ENCODE measurements around the gene SLC6A13. TPM values are rescaled to one million over a fixed set of nuclear protein-coding genes. Genes with fewer than 3 reads are reported as not detected.

The SLC6A13 gene
- polyA plus RNA-seq, 1 donor (not counting 4 experiments of a cell fraction or from before 2014, with no cell fraction given): 0.33 TPM

- peaks cover 18% of the 10 kb centered on the region for H3K27me3 ChIP-seq (ENCODE audit: control insufficient read depth, extremely low read depth, insufficient read depth, low read length)
- H3K4me2 ChIP-seq (ENCODE audit: control insufficient read depth, extremely low read depth, insufficient read depth, low read depth, low read length): no peak overlapping the region
- no peak overlapping the region for H3K9ac ChIP-seq (ENCODE audit: control insufficient read depth, extremely low read depth, insufficient read depth, low read length)
- no peaks in the 10 kb centered on the region for H3K9me3 ChIP-seq (ENCODE audit: control insufficient read depth, low read depth, low read length)
- dilution Hi-C loops (cut with MboI; ENCODE audit: extremely low pct_ligation_motif_present, low sequenced_read_pairs): no loop called here
- H2AFZ ChIP-seq (ENCODE audit: control insufficient read depth, low read length): no peak overlapping the region
- DNase-seq (ENCODE audit: low read depth, low spot score) (no peak), FAIRE-seq (no peak)
- no peaks in the 10 kb centered on the region for H3K4me1 ChIP-seq (ENCODE audit: control insufficient read depth, extremely low read depth, insufficient read depth, low read length)
- no peaks in the 10 kb centered on the region for H4K20me1 ChIP-seq (ENCODE audit: control insufficient read depth, extremely low read depth, insufficient read depth, low read length)
- no peak overlapping the region for H3K27ac ChIP-seq (ENCODE audit: control insufficient read depth, insufficient read depth, low read length)
- H3K36me3 ChIP-seq (ENCODE audit: control insufficient read depth in 2 of 2, extremely low read depth in 1 of 2, insufficient read depth in 2 of 2, low read length in 2 of 2): no peaks in the 10 kb centered on the region
- no peaks in the 10 kb centered on the region for H3K9me1 ChIP-seq (ENCODE audit: control insufficient read depth, extremely low read depth, insufficient read depth, low read length)
- no peaks in the 10 kb centered on the region for H3K79me2 ChIP-seq (ENCODE audit: control insufficient read depth, insufficient read depth, low read length)
- no peak for TF ChIP-seq CTCF (optimal IDR thresholded peaks at IDR 0.05 in 1 of 3, IDR thresholded peaks at IDR 0.05 in 1 of 3, conservative IDR thresholded peaks at IDR 0.05 in 1 of 3; ENCODE audit: extremely low read depth in 1 of 3, insufficient read depth in 2 of 3, low read length in 3 of 3)
- no peak for TF ChIP-seq EZH2 (IDR thresholded peaks at IDR 0.05; ENCODE audit: low read length)
- H3K4me3 ChIP-seq (ENCODE audit: control insufficient read depth in 2 of 3, extremely low read depth in 1 of 3, insufficient read depth in 2 of 3, low read depth in 1 of 3, low read length in 3 of 3): no peak overlapping the region
These were observed 34.5 kb downstream of the SLC6A13 start for GRCh38 chr12:227923-228845.

GRCh38 chr12:227286-227915 lies 35.2 kb downstream of the SLC6A13 start:
- dilution Hi-C loops (cut with MboI; ENCODE audit: extremely low pct_ligation_motif_present, low sequenced_read_pairs): no loop called here
- no peak for FAIRE-seq
- H3K27me3 ChIP-seq (ENCODE audit: control insufficient read depth, extremely low read depth, insufficient read depth, low read length): peaks cover 18% of the 10 kb centered on the region

More at GRCh38 chr12:227286-227915, 35.2 kb downstream of the SLC6A13 start:
- Histone ChIP-seq H3K9me3 (ENCODE audit: control insufficient read depth, low read depth, low read length) (no peaks in the 10 kb centered on the region), H4K20me1 (ENCODE audit: control insufficient read depth, extremely low read depth, insufficient read depth, low read length) (no peaks in the 10 kb centered on the region), H3K4me1 (ENCODE audit: control insufficient read depth, extremely low read depth, insufficient read depth, low read length) (no peaks in the 10 kb centered on the region), H3K27ac (ENCODE audit: control insufficient read depth, insufficient read depth, low read length) (no peak overlapping the region), H3K9ac (ENCODE audit: control insufficient read depth, extremely low read depth, insufficient read depth, low read length) (no peak overlapping the region), H3K79me2 (ENCODE audit: control insufficient read depth, insufficient read depth, low read length) (no peaks in the 10 kb centered on the region), H3K36me3 (ENCODE audit: control insufficient read depth in 2 of 2, extremely low read depth in 1 of 2, insufficient read depth in 2 of 2, low read length in 2 of 2) (no peaks in the 10 kb centered on the region), H3K4me2 (ENCODE audit: control insufficient read depth, extremely low read depth, insufficient read depth, low read depth, low read length) (no peak overlapping the region), H3K9me1 (ENCODE audit: control insufficient read depth, extremely low read depth, insufficient read depth, low read length) (no peaks in the 10 kb centered on the region), H2AFZ (ENCODE audit: control insufficient read depth, low read length) (no peak overlapping the region), H3K4me3 (ENCODE audit: control insufficient read depth in 2 of 3, extremely low read depth in 1 of 3, insufficient read depth in 2 of 3, low read depth in 1 of 3, low read length in 3 of 3) (no peak overlapping the region)
- no peak for TF ChIP-seq CTCF (optimal IDR thresholded peaks at IDR 0.05 in 1 of 3, IDR thresholded peaks at IDR 0.05 in 1 of 3, conservative IDR thresholded peaks at IDR 0.05 in 1 of 3; ENCODE audit: extremely low read depth in 1 of 3, insufficient read depth in 2 of 3, low read length in 3 of 3)
- no peak for TF ChIP-seq EZH2 (IDR thresholded peaks at IDR 0.05; ENCODE audit: low read length)
- DNase-seq (ENCODE audit: low read depth, low spot score): no peak

Measured in keratinocyte (primary cell).